OCI-LY7 (cell line): ENCODE results near the gene CPLX3. TPM values are rescaled to one million over a fixed set of nuclear protein-coding genes. Genes with fewer than 3 reads are reported as not detected.

Experiments
- BruUV-seq: library from RNA; stranded (reverse); fragments of 400-500 nt; replicated peaks from 2 replicates; lab custom pipeline; 2021; lab: Mats Ljungman, UMichigan
- CTCF ChIA-PET: fragments of 300-600 bp; sonication (Branson Sonifier 250); formaldehyde crosslinking; loops from one replicate; lab custom pipeline; 2022; ENCODE audit warnings: antibody characterized with exemption; ENCODE audit not compliant: unreplicated experiment; lab: Charles Lee
- POLR2A ChIA-PET: fragments of 300-600 bp; sonication (Branson Sonifier 250); formaldehyde crosslinking; loops from one replicate; lab custom pipeline; 2022; ENCODE audit warnings: antibody characterized with exemption; lab: Charles Lee
- DNase-seq: peaks from one replicate; pipeline ENCODE4 v3.0.0-alpha.2; 2015; ENCODE audit warnings: low spot score
- H2AFZ ChIP-seq: fragments of 200-600 bp; sonication (generic), shearing (Covaris generic); 2 replicates; pipeline ENCODE4 v1.6.1; 2014; ENCODE audit warnings: mild to moderate bottlenecking, antibody characterized with exemption, low read length, moderate library complexity
- H3K27ac ChIP-seq: fragments of 200-600 bp; sonication (generic); 2 replicates; pipeline ENCODE4 v1.5.1; 2014; ENCODE audit warnings: mixed run types, low read depth, mild to moderate bottlenecking, moderate library complexity, low read length, inconsistent platforms; ENCODE audit not compliant: poor library complexity, severe bottlenecking
- H3K36me3 ChIP-seq: fragments of 200-600 bp; sonication (generic); 2 replicates; pipeline ENCODE4 v1.6.1; 2014; ENCODE audit warnings: mild to moderate bottlenecking, antibody characterized with exemption, low read length, moderate library complexity, mixed read lengths; ENCODE audit not compliant: insufficient read depth
- H3K4me1 ChIP-seq: fragments of 200-600 bp; sonication (generic); 2 replicates; pipeline ENCODE4 v1.5.1; 2014; ENCODE audit warnings: mild to moderate bottlenecking, low read length; ENCODE audit not compliant: insufficient read depth, poor library complexity, severe bottlenecking
- H3K4me2 ChIP-seq: fragments of 200-600 bp; sonication (generic); 2 replicates; pipeline ENCODE4 v1.6.1; 2014; ENCODE audit warnings: mild to moderate bottlenecking, low read length
- H3K4me3 ChIP-seq: fragments of 200-600 bp; sonication (generic); 2 replicates; pipeline ENCODE4 v1.5.1; 2014; ENCODE audit warnings: mild to moderate bottlenecking, low read depth, low read length; ENCODE audit not compliant: poor library complexity, severe bottlenecking
- H3K79me2 ChIP-seq: fragments of 200-600 bp; sonication (generic); 2 replicates; pipeline ENCODE4 v1.6.1; 2016; ENCODE audit warnings: low read depth, mild to moderate bottlenecking, low read length, moderate library complexity, mixed read lengths; ENCODE audit not compliant: insufficient read depth
- H3K9me2 ChIP-seq: fragments of 200-600 bp; sonication (generic); 2 replicates; pipeline ENCODE4 v1.6.1; 2016; ENCODE audit warnings: mild to moderate bottlenecking, low read length, mixed read lengths; ENCODE audit not compliant: insufficient read depth
- H3K9me3 ChIP-seq: fragments of 200-600 bp; sonication (generic); 2 replicates; pipeline ENCODE4 v1.6.1; 2014; ENCODE audit warnings: mild to moderate bottlenecking, mixed run types, low read length, mixed read lengths
- H4K20me1 ChIP-seq: fragments of 200-600 bp; sonication (generic); 2 replicates; pipeline ENCODE4 v1.6.1; 2014; ENCODE audit warnings: mild to moderate bottlenecking, antibody characterized with exemption, low read length, moderate library complexity, mixed read lengths; ENCODE audit not compliant: insufficient read depth
- EZH2phosphoT487 ChIP-seq: fragments of 200-600 bp; sonication (generic); IDR thresholded peaks from 2 replicates; pipeline ENCODE4 v1.6.1; 2018; ENCODE audit warnings: low read depth, borderline replicate concordance, mild to moderate bottlenecking, mixed run types, antibody characterized with exemption, low read length, moderate library complexity, mixed read lengths
- intact Hi-C: fragments of 100-400 bp; cut with micrococcal nuclease; formaldehyde crosslinking; loops from one replicate; pipeline ENCODE4 v1.10.0; 2022; ENCODE audit not compliant: unreplicated experiment
- total RNA-seq, 2 experiments: library from RNA; depleted of rRNA in 1 of 2; stranded (reverse); fragments of >200 nt in 1 of 2; shearing (Covaris generic) in 1 of 2; gene quantifications; 2 replicates each; pipeline ENCODE4 v1.2.3, GENCODE V29; 2014 to 2022
- TF ChIP-seq, protein P1 (sequence below): fragments of 200-600 bp; sonication (generic); conservative IDR thresholded peaks from 2 replicates; pipeline ENCODE4 v1.5.1; 2014; ENCODE audit warnings: mild to moderate bottlenecking, antibody characterized with exemption, low read length, moderate library complexity, mixed read lengths

Gene CPLX3
- total RNA-seq, 2 experiments from 2014 or later, result 0.35 to 1.5 TPM

DNA sequence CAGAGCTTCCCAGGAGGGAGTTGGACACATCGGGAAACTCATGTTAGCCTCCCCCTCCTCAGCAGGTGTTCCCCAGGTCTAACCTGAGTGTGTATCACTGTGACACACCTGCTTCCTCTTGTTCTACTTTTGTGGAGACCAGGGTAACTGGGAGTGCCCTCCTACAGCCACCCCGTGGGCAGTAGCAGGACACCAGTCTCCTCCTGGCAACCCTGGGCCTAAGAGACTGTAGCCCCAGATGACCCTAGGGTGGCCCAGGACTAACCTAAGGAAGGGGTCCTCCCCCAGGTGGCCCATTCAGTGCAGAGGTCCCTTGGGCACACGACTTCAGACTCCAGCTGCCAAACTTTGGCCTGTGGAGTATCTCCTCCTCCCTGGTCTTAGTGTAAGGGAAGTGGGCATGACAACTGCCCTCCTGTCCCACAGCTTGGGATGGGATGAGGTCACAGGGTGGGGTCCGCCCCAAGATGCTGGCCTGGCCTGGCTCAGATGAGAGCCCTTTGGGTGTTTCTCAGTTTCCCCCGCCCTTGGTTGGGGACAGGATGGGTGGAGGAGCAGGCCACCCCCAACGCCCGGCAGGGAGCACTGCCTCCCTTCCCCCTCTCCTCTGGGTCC lies 39.8 kb upstream of the CPLX3 start:
- TF ChIP-seq, protein P1, sequence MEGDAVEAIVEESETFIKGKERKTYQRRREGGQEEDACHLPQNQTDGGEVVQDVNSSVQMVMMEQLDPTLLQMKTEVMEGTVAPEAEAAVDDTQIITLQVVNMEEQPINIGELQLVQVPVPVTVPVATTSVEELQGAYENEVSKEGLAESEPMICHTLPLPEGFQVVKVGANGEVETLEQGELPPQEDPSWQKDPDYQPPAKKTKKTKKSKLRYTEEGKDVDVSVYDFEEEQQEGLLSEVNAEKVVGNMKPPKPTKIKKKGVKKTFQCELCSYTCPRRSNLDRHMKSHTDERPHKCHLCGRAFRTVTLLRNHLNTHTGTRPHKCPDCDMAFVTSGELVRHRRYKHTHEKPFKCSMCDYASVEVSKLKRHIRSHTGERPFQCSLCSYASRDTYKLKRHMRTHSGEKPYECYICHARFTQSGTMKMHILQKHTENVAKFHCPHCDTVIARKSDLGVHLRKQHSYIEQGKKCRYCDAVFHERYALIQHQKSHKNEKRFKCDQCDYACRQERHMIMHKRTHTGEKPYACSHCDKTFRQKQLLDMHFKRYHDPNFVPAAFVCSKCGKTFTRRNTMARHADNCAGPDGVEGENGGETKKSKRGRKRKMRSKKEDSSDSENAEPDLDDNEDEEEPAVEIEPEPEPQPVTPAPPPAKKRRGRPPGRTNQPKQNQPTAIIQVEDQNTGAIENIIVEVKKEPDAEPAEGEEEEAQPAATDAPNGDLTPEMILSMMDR, result no peak
- TF ChIP-seq EZH2phosphoT487, result no peak
- Histone ChIP-seq H3K9me3 (no peaks in the 10 kb centered on the region), H3K4me2 (peak overlapping the region; percentile 92), H3K27ac (peak overlapping the region; percentile 99), H3K9me2 (no peaks in the 10 kb centered on the region), H3K4me1 (peaks cover 78% of the 10 kb centered on the region), H3K4me3 (peak overlapping the region; percentile 97), H4K20me1 (peaks cover 12% of the 10 kb centered on the region; the same call in 1 of the 2 replicates), H3K36me3 (peaks cover 73% of the 10 kb centered on the region), H3K79me2 (peaks cover 87% of the 10 kb centered on the region), H2AFZ (no peak overlapping the region)
- BruUV-seq, result no TSS peak
- peak; percentile 57 for DNase-seq
- intact Hi-C loops, result loop anchor here (1.0 to 5.0 kb wide), 3 partner anchors 9 to 666 kb away; partner anchors contain the start of gene SIN3A
- ChIA-PET CTCF (interaction anchor here (0.6 to 2.1 kb wide), 8 partner anchors 9 to 172 kb away, joined by 3 to 40 read pairs (median 6); no protein-coding TSS in a partner anchor), POLR2A (interaction anchor here (0.8 to 11.8 kb wide), 4 partner anchors 10 to 35 kb away, joined by 4 to 221 read pairs (median 12); partner anchors contain the start of gene CSK)

DNA sequence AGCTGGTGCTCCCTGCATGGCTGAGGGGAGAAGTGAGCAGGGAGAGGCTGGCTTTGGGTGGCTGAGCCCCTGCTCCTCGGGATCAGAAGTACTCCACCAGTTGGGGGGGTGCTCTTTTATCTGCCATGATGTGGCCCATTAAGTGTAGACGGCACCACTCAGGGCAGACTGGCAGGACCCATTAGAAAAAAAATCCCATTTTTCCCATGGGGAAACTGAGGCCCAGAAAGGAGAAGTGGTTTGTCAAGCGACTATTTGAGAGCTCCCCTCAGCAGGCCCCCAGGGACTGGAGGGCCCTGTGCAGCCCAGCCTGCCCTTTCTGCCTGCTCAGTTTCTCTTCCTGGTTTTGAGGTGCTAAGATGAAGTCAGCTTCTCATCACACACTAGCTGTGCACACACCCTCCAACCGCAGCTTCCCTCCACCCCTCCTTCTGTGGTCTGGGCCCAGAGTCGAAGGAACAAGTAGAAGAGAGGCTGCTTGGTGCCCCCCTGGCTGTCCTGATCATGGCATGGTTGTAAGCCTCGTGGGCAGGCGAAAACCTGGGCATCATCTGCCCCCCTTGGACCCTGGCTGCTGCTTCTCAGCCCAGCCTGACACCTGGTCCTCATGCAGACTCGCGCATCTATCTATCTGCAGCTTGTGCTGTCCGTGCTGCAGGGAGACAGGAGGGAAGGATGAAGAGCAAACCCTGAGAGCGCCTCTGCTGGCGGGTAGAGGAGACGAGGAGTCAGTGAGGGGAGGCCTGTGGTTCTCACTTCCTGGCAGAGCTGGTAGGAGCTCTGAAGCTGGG lies 39.0 kb upstream of the CPLX3 start:
- no peak overlapping the region for H2AFZ ChIP-seq
- H3K9me3 ChIP-seq, result no peaks in the 10 kb centered on the region
- peak overlapping the region; percentile 97 for H3K4me3 ChIP-seq
- DNase-seq, result peak; percentile 97
- BruUV-seq, result no TSS peak
- peak overlapping the region; percentile 92 for H3K4me2 ChIP-seq
- H3K9me2 ChIP-seq, result no peaks in the 10 kb centered on the region
- H4K20me1 ChIP-seq, result peaks cover 19% of the 10 kb centered on the region; the same call in 1 of the 2 replicates
- ChIA-PET CTCF (interaction anchor here (0.5 to 2.1 kb wide), 10 partner anchors 9 to 416 kb away, joined by 3 to 40 read pairs (median 5); no protein-coding TSS in a partner anchor), POLR2A (interaction anchor here (0.8 to 11.8 kb wide), 6 partner anchors 9 to 83 kb away, joined by 3 to 221 read pairs (median 6); partner anchors contain the start of gene CSK)
- no peak for TF ChIP-seq EZH2phosphoT487
- TF ChIP-seq, protein P1, result peak; percentile 91
- H3K4me1 ChIP-seq, result peaks cover 86% of the 10 kb centered on the region
- peak overlapping the region; percentile 99 for H3K27ac ChIP-seq
- H3K79me2 ChIP-seq, result peaks cover 94% of the 10 kb centered on the region
- intact Hi-C loops, result loop anchor here (1.0 to 5.0 kb wide), 3 partner anchors 10 to 665 kb away; partner anchors contain the start of gene SIN3A
- H3K36me3 ChIP-seq, result peaks cover 80% of the 10 kb centered on the region
